NT2/D1 (cell line): Measurements from ENCODE around the gene OCLN.

Experiments
- YY1 ChIP-seq: IDR thresholded peaks from 2 replicates; pipeline ENCODE4 v1.6.1; 2011; ENCODE audit not compliant: insufficient read length, insufficient read depth
- ZNF274 ChIP-seq: IDR thresholded peaks from 2 replicates; pipeline ENCODE4 v1.6.1; 2011; ENCODE audit warnings: mild to moderate bottlenecking, low read depth, low read length

DNA sequence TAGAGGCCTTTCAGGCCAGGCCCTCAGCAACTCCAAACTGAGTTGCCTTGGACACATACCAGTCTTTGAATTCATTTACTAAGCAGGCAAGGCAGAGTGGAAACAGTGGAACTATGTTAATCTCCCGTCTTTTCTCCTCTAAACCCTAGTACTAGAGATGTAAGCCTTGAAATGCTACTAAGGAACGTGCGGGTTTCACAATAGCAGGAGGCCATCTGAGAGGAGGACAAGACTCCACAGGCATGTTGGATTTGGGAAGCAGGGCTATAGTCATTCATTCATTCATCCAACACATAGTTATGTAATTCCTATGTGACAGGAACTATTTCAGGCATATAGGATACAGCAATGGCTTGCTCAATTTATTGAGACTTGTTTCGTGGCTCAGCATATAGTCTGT is 3.3 kb upstream of the OCLN start:
- no peak for TF ChIP-seq YY1
- TF ChIP-seq ZNF274, result no peak
